NCI-H2107 treated with DMSO at 0.1 percent for 48 hours (cell line): ENCODE data around the gene PRTFDC1.

Experiments used
- DNase-seq: peaks from one replicate; lab custom pipeline; 2025; ENCODE audit not compliant: unreplicated experiment; lab: John Stamatoyannopoulos, UW

The PRTFDC1 gene

DNA sequence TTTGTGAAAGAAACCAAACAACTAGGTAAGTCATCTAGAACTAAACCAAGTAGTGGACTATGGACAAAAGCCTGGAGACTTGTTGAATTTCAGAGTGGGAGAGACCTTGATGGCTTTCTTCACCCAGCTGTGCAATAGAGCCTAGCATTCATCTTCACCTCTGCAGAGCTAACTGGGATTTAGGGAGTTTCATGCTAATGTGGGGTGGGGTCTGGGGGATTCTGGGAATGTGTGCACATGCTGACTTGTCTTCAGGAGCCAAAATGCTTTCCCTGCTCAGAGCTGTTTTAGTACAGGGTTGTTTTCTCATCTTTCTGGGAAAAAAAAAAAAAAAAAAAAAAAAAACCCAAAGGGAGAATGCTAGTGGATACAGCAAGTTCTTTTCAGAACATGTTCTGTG, 147.4 kb downstream of the PRTFDC1 start:
- no peak for DNase-seq

DNA sequence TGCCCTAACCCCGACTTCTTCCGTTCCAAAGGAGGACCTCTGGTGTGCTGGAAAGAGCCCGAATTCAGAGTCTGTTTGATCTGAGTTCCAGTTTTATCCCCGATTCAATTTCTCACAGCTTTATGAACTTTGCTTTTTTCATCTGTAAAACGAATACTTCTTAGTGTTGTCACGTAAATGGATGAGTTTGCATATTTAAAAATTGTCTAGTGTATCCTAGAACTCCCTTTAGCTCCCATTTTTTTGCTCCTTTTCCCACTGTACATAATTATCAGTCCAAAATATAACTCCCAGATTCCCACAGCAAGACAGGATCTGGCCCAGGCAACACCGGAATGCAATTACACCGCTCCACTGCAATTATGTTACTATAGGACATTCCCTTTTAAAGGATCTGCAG, 148.0 kb downstream of the PRTFDC1 start:
- DNase-seq: no peak

DNA sequence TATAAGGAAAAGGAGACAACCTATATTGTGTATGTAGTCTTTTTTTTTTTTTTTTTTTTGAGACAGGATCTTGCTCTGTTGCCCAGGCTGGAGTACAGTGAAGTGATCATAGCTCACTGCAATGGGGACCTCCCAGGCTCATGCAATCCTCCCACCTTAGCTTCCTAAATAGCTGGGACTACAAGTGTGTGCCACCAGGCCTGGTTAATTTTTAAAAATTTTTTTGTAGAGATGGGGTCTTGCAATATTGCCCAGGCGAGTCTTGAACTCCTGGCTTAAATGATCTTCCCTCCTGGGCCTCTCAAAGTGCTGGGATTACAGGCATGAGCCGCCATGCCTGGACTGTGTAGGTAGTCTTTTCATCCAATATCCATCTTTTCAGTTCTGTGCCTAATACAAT, 150.0 kb downstream of the PRTFDC1 start:
- no peak for DNase-seq

DNA sequence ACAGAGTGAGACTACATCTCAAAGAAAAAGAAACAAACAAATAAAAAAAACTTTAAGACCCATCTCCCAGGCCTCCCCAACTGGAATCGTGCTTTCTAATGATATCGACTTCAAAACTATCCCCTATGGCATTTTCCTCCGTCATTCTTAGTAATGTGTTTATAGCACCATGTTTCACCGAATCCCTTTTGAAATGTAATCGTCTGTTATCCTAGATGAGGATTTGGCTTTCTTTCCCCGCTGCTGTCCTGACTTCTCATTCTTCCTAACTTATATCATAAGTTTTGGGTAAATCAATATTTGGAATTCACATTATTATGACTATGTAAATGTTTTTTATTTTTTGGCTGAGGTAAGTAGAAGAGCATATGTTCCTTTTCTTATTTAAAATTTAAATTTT, 151.5 kb downstream of the PRTFDC1 start:
- no peak for DNase-seq
